Uterus (tissue), 4 donors: Measurements from ENCODE around the gene ASAP3. TPM values are rescaled to one million over a fixed set of nuclear protein-coding genes. Genes with fewer than 3 reads are reported as not detected.

Experiments
- DNase-seq, 2 donors: peaks; one replicate each; pipeline ENCODE4 v3.0.0-alpha.2; 2019 to 2020
- H3K27ac ChIP-seq, 2 donors: fragments of 200-600 bp; sonication (generic); 1 replicate in 1 of 2; 2 replicates in 1 of 2; pipeline ENCODE4 v1.5.1; 2016 to 2018
- H3K27me3 ChIP-seq, 2 donors: fragments of 200-600 bp; sonication (generic); one replicate each; pipeline ENCODE4 v1.5.1; 2018 to 2019; ENCODE audit warnings: control low read depth in 1 of 2
- H3K36me3 ChIP-seq, 2 donors: fragments of 200-600 bp; sonication (generic); one replicate each; pipeline ENCODE4 v1.5.1; 2019; ENCODE audit warnings: control low read depth in 1 of 2
- H3K4me1 ChIP-seq, 2 donors: fragments of 200-600 bp; sonication (generic); one replicate each; pipeline ENCODE4 v1.5.1; 2018 to 2019; ENCODE audit warnings: control low read depth in 1 of 2
- H3K4me3 ChIP-seq, 2 donors: fragments of 200-600 bp; sonication (generic); 1 replicate in 1 of 2; 2 replicates in 1 of 2; pipeline ENCODE4 v1.5.1; 2018 to 2019; ENCODE audit warnings: mild to moderate bottlenecking in 1 of 2
- H3K9me3 ChIP-seq, 2 donors: fragments of 200-600 bp; sonication (generic); one replicate each; pipeline ENCODE4 v1.5.1; 2019; ENCODE audit warnings: control low read depth in 1 of 2
- CTCF ChIP-seq, 4 experiments: fragments of 200-600 bp in 2 of 4; fragments of 450-650 bp in 2 of 4; sonication (generic) in 2 of 4; IDR thresholded peaks; one replicate each; pipeline ENCODE4 v1.5.1; 2016 to 2019; ENCODE audit warnings: antibody characterized with exemption in 4 of 4, mild to moderate bottlenecking in 2 of 4, moderate library complexity in 1 of 4
- POLR2A ChIP-seq, 2 donors: fragments of 450-650 bp; IDR thresholded peaks; one replicate each; pipeline ENCODE4 v1.6.1; 2016; ENCODE audit warnings: antibody characterized with exemption in 2 of 2, mild to moderate bottlenecking in 1 of 2, moderate library complexity in 1 of 2
- intact Hi-C: fragments of 100-400 bp; cut with DNase I; formaldehyde crosslinking; loops from one replicate; pipeline ENCODE4 v1.15.1; 2023; ENCODE audit warnings: low total_unique reads
- total RNA-seq, 4 donors: library from RNA; depleted of rRNA in 3 of 4; stranded (reverse); fragments of >200 nt in 3 of 4; gene quantifications; one replicate each; pipeline versions ENCODE4 v1.1.0 to v1.2.4, GENCODE V29; 2014 to 2023
- donor health status: DM: yes; HTN: yes; CAD: no.

The ASAP3 gene
- total RNA-seq, 4 donors from 2014 or later, result 48.4 to 87.7 (median 68.2) TPM

GRCh38 chr1:23426828-23427227 lies 57.2 kb downstream of the ASAP3 start:
- H3K27me3 ChIP-seq, result no peaks in the 10 kb centered on the region
- TF ChIP-seq CTCF (IDR thresholded peaks at IDR 0.05) (no peak), POLR2A (IDR thresholded peaks at IDR 0.05) (no peak)
- intact Hi-C loops, result no loop called here
- no peak overlapping the region for H3K27ac ChIP-seq
- DNase-seq, result no peak
- no peaks in the 10 kb centered on the region for H3K36me3 ChIP-seq
- no peaks in the 10 kb centered on the region for H3K9me3 ChIP-seq
- H3K4me1 ChIP-seq, result no peaks in the 10 kb centered on the region
- H3K4me3 ChIP-seq, result no peak overlapping the region

GRCh38 chr1:23425193-23425494 lies 58.8 kb downstream of the ASAP3 start:
- intact Hi-C loops, result no loop called here
- Histone ChIP-seq H3K27me3 (no peaks in the 10 kb centered on the region), H3K4me1 (no peaks in the 10 kb centered on the region), H3K27ac (peak overlapping the region; percentile 68 to 85), H3K4me3 (peak overlapping the region in 1 of 2 donors; percentile 58), H3K9me3 (no peaks in the 10 kb centered on the region), H3K36me3 (no peaks in the 10 kb centered on the region)
- no peak for DNase-seq
- TF ChIP-seq POLR2A (IDR thresholded peaks at IDR 0.05) (no peak), CTCF (IDR thresholded peaks at IDR 0.05) (no peak)

- Histone ChIP-seq H3K27ac (peak within 1 kb of the TSS; percentile 68 to 85), H3K4me3 (peak within 1 kb of the TSS; percentile 41 to 58), H3K4me1 (no peaks in the 10 kb centered on the region), H3K36me3 (no peaks in the 10 kb centered on the region), H3K9me3 (no peaks in the 10 kb centered on the region), H3K27me3 (no peaks in the 10 kb centered on the region)
- intact Hi-C loops, result loop anchor here (5.0 kb wide), 1 partner anchor 58 kb away; the partner anchor contains the start of gene ASAP3
- peak; percentile 40 to 59 for DNase-seq
- peak in 1 of 4 experiments; percentile 5 for TF ChIP-seq CTCF (IDR thresholded peaks at IDR 0.05)
- TF ChIP-seq POLR2A (IDR thresholded peaks at IDR 0.05), result no peak
Observed at GRCh38 chr1:23424293-23425192, 59.4 kb downstream of the ASAP3 start, which contains the start of gene TCEA3. TSS of gene TCEA3 (minus strand) at chr1:23424748. CDS start at chr1:23424633, 115 bp downstream.

GRCh38 chr1:23423415-23424292 lies 60.3 kb downstream of the ASAP3 start:
- H3K4me1 ChIP-seq, result no peaks in the 10 kb centered on the region
- peak; percentile 38 to 56 for DNase-seq
- H3K4me3 ChIP-seq, result peak overlapping the region; percentile 41 to 58
- TF ChIP-seq POLR2A (IDR thresholded peaks at IDR 0.05) (no peak), CTCF (IDR thresholded peaks at IDR 0.05) (no peak)
- no peaks in the 10 kb centered on the region for H3K36me3 ChIP-seq
- H3K9me3 ChIP-seq, result no peaks in the 10 kb centered on the region
- H3K27ac ChIP-seq, result peak overlapping the region; percentile 68 to 85
- no peaks in the 10 kb centered on the region for H3K27me3 ChIP-seq
- intact Hi-C loops, result loop anchor here (5.0 kb wide), 1 partner anchor 59 kb away; the partner anchor contains the start of gene ASAP3
